Activated CD8-positive, alpha-beta memory T cell treated with anti-CD3 and anti-CD28 coated beads, Interleukin-2, amount 50 U/mL, for 1 hour (primary cell): ENCODE data around the gene ZFP69.

Source experiments
- DNase-seq: peaks from one replicate; pipeline ENCODE4 v3.0.0-alpha.2; 2020; ENCODE audit errors: extremely low read depth

ZFP69 gene

GRCh38 chr1:40508375-40509341, 31.6 kb downstream of the ZFP69 start, which contains the start of gene EXO5:
EXO5 (plus strand) TSS chr1:40508767; CDS start chr1:40514545, 5,778 bp downstream.
- DNase-seq = peak; percentile 26

- DNase-seq = no peak
Observed at GRCh38 chr1:40519517-40519916, 42.4 kb downstream of the ZFP69 start.

- no peak for DNase-seq
Observed at GRCh38 chr1:40530735-40531380, 53.8 kb downstream of the ZFP69 start.

GRCh38 chr1:40531381-40532061, 54.4 kb downstream of the ZFP69 start, which contains the start of gene ZNF684:
ZNF684 (plus strand) TSS chr1:40531637; CDS start chr1:40533167, 1,530 bp downstream.
- DNase-seq = peak; percentile 69

- no peak for DNase-seq
Observed at GRCh38 chr1:40532062-40532389, 54.9 kb downstream of the ZFP69 start.

- no peak for DNase-seq
Observed at GRCh38 chr1:40532844-40533424, 55.8 kb downstream of the ZFP69 start.

- no peak for DNase-seq
Observed at GRCh38 chr1:40534589-40534988, 57.5 kb downstream of the ZFP69 start.

- no peak for DNase-seq
Observed at GRCh38 chr1:40535732-40536131, 58.6 kb downstream of the ZFP69 start.

GRCh38 chr1:40539338-40539737, 62.2 kb downstream of the ZFP69 start:
- DNase-seq = no peak
